NCI-H345 treated with DMSO at 0.1 percent for 48 hours (cell line): Measurements from ENCODE around the gene LRMDA.

Experiments used
- DNase-seq: peaks from one replicate; lab custom pipeline; 2025; ENCODE audit not compliant: unreplicated experiment; lab: John Stamatoyannopoulos, UW

LRMDA gene

GRCh38 chr10:75694790-75695189 is 263.4 kb downstream of the LRMDA start:
- no peak for DNase-seq

- no peak for DNase-seq
Measured at GRCh38 chr10:75695994-75696393, 264.6 kb downstream of the LRMDA start.

- no peak for DNase-seq
Measured at GRCh38 chr10:75696536-75696935, 265.1 kb downstream of the LRMDA start.

GRCh38 chr10:75703191-75703854 is 271.9 kb downstream of the LRMDA start:
- no peak for DNase-seq

DNA sequence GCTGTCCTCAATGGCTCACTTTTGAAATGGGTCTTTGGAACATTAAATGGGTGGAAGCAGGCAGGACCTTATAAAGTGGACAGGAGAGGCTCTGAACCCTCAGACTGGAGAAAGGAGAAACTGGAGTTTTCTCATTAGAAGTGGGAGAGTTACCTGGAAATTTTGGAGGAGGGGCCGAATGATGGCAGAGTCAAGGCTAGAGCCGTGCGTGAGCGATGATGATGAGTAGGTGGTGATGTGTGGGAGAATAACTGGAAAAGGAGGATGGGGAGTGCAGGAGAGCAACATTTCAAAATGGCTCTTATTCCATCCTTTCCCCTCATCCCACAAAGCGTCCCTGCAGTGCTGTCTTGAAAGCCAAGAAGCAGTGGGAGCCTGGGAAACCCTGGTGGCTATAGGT is 274.0 kb downstream of the LRMDA start:
- DNase-seq = no peak

GRCh38 chr10:75707080-75707840 is 275.8 kb downstream of the LRMDA start:
- no peak for DNase-seq

DNA sequence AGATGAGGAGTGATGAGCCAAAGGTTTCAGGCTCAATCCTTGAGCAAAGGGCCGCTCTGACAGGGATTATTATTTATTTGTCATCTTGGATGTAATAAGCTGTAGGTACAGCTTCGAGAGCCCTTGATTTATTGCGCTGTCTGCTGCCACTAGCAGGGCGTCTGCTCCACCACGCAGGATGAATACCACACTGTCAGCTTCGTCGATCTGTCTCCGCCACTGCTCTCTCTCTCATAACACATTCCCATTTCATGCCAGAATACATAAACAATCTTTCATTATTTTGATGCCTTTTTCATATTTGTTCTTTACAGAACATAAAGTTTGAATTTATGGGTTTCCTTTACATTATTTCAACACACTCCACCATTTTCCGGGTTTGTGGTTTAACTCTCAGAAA is 276.6 kb downstream of the LRMDA start:
- DNase-seq = no peak

DNA sequence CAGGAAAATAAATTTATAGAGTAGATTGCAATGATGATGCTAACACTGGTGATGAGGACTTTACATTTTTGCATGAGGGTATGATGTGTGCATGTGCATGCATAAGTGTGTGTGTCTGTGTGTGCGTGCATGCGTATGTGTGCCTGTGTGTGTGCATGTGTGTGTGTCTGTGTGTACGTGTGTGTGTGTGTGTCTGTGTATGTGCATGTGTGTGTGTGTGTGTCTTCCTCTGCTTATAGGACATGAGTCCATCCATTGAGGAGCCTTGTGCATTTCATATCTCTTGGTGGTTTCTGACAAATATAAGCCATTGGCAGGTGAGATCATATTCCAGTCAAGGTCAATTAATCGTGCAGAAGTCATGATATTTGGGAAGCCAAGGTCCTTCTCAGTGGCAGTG is 277.8 kb downstream of the LRMDA start:
- no peak for DNase-seq

DNA sequence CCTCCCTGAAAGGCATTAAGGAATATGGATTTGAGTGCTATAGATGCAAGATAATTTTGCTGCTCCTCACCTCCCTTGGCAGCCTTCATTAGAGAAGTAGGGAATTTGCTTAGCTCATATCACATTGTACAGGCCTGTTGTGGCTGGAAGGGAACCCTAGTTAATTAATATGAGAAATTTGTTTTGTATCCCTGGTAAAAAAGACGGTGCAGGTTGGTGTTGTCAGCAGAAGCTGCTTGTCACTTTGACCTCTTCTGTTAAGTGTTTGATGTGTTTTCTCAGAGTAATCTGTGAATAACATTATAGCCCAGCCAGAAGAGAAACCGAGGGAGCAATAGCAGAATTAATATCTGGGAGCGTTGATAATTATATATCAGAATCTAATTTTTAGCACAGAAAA is 278.4 kb downstream of the LRMDA start:
- DNase-seq = no peak

GRCh38 chr10:75712242-75712880 is 280.9 kb downstream of the LRMDA start:
- DNase-seq = no peak

DNA sequence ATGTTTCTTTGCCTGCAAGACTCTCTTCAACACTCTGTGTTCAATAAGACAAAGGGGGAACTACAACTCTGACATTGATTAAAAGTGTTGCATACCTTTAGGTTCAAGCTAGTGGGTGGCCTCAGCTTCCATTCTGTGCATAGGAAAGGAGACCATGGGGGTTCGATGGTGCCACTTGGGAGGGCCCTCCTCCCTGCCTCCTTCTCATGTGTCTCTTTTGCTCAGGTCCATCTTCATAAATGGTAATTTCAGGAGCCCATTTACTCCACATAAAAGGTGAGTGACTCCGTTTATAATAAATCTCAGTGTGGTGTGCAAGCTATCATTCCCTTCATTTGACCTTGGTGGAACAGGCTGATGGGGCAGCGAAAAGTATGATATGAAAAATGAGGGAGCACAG is 285.1 kb downstream of the LRMDA start:
- DNase-seq = no peak

DNA sequence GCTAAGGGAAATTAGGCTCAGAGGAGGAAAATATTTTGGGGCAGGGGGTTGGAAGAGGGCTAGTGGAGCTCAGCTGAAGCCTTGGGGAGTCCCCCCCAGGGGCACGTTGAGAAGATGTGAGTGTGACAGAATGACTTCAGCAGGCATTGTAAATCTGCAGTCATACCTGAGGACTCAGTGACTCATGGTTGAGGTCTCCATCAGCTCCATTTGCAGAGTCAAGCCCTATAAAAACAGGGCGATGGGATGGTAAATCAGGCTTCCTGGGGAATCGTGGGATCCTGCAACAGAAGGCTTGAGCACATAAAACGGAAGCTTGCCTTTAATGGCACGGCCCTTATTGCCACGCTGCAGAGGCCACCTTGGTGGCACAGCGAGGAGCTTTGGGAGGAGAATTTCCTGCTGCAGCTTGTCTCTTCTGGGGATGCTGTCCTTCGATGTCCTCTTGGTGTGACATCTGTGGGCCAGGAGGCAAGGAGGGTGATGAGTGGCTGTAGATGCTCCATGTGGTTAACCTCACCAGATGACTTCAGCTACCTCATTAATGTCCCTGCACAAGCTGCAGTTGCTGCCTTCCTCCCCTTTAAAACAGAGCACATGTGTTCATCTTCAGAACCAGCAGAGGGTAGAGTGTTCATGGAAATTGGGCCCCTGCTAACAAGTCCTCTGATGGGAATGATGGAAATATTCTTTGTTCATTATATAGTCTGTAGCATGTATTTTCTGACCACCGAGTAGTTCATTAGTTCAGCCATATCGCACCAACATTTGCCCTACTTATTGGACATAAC is 285.9 kb downstream of the LRMDA start:
- DNase-seq = no peak

DNA sequence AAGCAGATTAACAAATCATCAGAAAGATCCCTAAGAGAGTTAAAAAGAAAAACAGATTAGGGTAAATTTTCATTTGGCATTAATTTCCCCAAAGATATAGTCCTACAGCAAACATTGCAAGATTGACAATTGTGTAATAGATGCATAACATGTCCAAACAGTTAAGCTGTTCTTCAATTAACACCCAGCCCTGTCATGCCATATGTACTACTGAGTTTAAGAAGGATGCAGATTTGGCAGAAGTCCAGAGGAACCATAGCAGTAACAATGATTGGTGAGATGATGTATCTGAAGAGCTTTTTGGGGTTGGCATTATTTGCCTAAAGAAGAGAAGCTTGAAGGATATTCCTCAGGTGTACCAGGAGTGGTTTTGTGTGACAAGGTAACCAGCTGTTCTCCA is 287.6 kb downstream of the LRMDA start:
- DNase-seq = peak; percentile 57

GRCh38 chr10:75720157-75720556 is 288.7 kb downstream of the LRMDA start:
- no peak for DNase-seq

DNA sequence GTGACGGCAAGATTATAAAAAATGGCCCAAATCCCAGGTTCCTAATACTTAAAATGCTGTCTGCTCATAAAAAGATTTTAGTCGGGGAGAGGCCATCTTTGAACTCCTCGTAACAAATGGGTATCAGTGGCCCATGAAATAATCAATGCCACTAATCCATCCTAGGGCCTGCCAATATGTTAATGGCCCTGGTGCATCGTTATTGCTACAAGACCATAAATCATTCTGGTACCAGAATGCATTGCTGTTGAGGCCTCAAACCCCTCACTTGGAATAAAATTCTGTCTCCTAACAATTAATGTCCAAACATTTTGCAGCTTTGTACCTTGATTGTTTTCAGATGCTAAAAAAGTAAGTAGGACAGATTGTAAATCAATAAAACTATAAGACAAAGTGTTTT is 290.6 kb downstream of the LRMDA start:
- no peak for DNase-seq

GRCh38 chr10:75722609-75723008 is 291.2 kb downstream of the LRMDA start:
- no peak for DNase-seq

- no peak for DNase-seq
Measured at GRCh38 chr10:75723319-75723980, 292.0 kb downstream of the LRMDA start.

- DNase-seq = no peak
Measured at GRCh38 chr10:75724047-75724446, 292.6 kb downstream of the LRMDA start.

DNA sequence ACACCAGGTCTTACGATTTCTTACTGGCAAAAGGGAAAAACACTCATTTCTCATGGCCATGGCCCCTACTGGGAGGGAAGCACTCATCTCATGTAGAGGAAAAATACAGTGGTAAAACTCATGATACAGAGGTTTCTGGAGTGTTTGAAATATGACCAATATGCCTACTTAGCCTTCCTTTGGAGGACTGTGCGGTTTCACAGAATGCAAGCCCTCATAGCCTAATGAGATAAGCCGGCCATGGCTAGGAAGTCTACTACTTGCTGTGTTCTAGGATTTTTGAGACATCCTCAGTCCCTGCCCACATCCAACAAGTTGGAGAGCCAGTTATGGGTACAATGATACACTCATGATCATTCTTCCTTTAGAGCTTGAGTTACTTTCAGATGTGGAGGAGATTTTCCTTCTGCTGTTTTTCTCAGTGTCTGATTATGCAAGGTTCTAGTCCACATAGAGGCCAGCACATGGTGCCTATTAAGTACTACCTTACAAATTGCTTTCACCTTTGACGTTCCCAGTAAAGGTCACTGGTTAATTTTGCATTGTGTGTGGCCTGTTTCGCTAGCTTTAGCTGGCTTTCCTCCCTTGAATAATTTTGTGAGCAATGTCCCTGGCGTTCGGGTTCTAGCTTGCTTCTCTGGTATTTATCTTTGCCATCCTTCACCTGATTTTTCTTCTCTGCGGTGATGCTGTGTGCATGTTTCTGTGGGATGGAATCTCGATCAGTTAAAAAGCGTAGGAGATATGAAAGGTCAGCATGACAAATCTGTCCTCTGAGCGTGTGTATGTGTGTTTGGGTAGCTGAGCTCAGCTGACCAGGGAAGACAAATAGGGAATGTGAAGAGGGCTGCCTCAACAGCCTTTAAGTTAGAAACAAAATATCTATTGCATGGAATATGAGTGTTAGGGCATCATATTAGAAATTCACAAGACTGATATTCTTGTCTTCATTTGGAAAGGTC is 295.4 kb downstream of the LRMDA start:
- DNase-seq = no peak

DNA sequence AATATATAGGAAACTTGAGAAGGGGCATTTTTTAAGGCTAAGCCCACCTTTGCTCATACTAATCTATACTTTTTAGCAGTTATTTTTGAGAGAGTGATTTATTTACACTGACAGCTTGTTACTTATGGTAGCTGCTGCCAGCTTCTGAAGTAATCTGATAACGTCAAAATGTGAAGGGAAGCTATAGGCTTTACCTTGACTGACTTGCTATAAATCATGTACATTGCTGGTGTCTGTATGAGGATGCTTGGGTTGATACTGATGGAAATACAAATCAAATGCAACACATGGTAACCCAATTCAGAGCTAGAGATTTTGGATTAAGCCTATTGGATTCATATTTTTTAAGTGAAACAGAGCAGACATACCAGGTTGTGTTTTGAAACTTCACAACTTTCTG is 299.4 kb downstream of the LRMDA start:
- DNase-seq = no peak
